Spleen (tissue), 3 donors: ENCODE data around the gene RAVER2.

ENCODE experiments used
- POLR2A ChIP-seq, 3 donors: fragments of 450-650 bp; IDR thresholded peaks; one replicate each; pipeline ENCODE4 v1.5.1; 2017; ENCODE audit warnings: antibody characterized with exemption in 3 of 3, mild to moderate bottlenecking in 1 of 3
- POLR2AphosphoS5 ChIP-seq, 3 donors: sonication (generic); formaldehyde crosslinking; IDR thresholded peaks; one replicate each; pipeline ENCODE4 v1.5.1; 2017; ENCODE audit warnings: antibody characterized with exemption in 3 of 3

DNA sequence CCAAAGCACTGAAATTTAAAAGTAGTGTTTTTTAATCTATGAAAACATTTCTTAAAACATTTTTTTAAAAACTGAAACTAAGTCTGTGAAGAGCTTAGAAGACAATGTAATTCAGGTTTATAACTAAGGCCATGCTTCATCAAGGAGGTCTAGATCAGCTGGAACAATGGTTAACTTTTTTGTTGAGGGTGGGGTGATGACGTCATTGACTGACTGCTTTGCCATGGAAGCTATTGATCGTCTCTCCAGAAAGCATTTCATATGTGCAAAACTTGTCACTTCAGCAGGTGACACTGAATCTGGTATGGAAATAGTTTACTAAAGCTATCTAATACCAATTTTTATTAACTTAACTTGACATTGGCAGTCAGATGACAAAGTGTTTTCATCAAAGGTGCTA is 21.0 kb downstream of the RAVER2 start:
- no peak for TF ChIP-seq POLR2A (IDR thresholded peaks at IDR 0.05)
- TF ChIP-seq POLR2AphosphoS5 (IDR thresholded peaks at IDR 0.05): no peak
